Measurements from ENCODE around the gene RANGAP1. TPM values are rescaled to one million over a fixed set of nuclear protein-coding genes. Genes with fewer than 3 reads are reported as not detected.

Gene RANGAP1
- total RNA-seq, 2 experiments from 2014 or later: 150 to 151 TPM

DNA sequence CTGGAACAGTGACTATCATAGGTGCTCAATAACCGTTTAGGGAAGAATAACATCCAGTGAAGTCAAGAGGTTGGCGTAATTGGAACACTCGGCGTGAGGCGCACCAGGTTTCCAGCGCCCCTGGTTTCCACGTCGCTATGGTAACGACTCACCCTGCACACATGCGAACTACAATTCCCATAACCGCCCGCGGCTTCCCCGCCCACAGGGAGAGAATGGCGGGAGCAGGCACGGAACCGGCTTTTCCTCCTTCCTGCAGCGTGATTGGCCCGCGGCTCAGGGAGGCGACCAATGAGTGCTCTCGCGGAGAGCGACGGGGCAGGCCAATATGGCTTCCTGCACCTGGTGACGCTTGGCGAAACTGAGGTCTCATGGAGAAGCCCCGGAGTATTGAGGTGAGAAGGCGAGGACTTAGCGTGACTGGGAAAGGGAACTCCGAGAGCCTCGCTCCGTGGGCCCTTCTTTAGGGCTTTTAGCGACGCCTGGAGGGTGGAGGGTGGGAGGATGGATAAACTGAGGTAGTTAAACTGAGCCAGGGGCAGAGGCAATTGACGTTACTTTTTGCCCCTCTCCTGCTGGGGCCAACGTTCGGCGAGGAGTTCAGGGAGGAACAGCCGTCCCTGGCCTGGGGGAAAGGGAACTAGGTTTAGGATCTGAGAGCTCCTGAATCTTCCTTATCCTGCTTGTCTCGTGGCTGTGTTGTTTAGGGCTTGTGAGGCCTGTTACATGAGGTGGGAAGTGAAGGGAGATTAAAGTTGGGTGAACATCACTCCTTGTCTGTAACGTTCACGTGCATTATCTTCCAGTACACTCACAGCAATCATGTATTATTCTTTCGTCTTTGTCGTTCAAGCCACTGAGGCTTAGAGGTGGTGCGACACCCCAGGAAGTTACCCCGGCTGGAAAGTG, 80.7 kb downstream of the RANGAP1 start, which contains the start of gene L3MBTL2:
Gene L3MBTL2 (plus strand): TSS at position 321 of the 909 bp plus-strand sequence. CDS start 51 bp downstream, at position 372.
- H3K36me3 Mint-ChIP-seq (ENCODE audit: low read depth): peaks cover 16% of the 10 kb centered on the region
- ChIA-PET CTCF (no interaction called here), POLR2A (interaction anchor here (0.6 kb wide), 1 partner anchor 28 kb away, joined by 3 read pairs; no protein-coding TSS in a partner anchor)
- H3K27ac Mint-ChIP-seq: peak within 1 kb of the TSS; percentile 92
- TF ChIP-seq CTCF (IDR thresholded peaks at IDR 0.05): no peak
- DNase-seq (peak; percentile 100), ATAC-seq (peak; percentile 100)
- peaks cover 26% of the 10 kb centered on the region for H3K4me1 Mint-ChIP-seq (ENCODE audit: low read depth)
- intact Hi-C loops (cut with micrococcal nuclease): no loop called here
- H3K27me3 Mint-ChIP-seq: peaks cover 4% of the 10 kb centered on the region
- peak within 1 kb of the TSS; percentile 92 for H3K4me3 Mint-ChIP-seq
- no peaks in the 10 kb centered on the region for H3K9me3 Mint-ChIP-seq

DNA sequence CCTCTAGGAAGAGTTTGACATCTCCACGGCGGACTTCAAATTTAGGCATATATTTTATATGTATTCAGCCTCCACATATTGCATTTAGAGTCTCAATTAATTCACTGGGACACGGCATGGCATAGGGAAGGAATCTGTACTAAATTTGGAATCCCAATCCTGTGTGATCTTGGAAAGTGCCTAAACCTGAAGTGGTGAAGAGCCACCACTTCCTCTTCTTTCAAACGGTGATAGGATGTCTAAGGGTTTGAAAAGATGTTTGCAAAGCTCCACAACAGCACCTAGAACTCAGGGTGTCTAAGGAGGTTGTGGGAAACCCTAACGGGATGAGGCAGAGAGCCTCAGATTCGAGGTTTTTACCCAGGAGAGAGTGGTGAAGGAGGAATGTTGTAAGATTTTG, 81.9 kb downstream of the RANGAP1 start:
- no peaks in the 10 kb centered on the region for H3K9me3 Mint-ChIP-seq
- TF ChIP-seq CTCF (IDR thresholded peaks at IDR 0.05): no peak
- H3K4me1 Mint-ChIP-seq (ENCODE audit: low read depth): peaks cover 21% of the 10 kb centered on the region
- ATAC-seq: no peak
- intact Hi-C loops (cut with micrococcal nuclease): no loop called here
- DNase-seq: no peak
- no peak overlapping the region for H3K4me3 Mint-ChIP-seq
- ChIA-PET POLR2A (no interaction called here), CTCF (no interaction called here)
- peaks cover 10% of the 10 kb centered on the region for H3K36me3 Mint-ChIP-seq (ENCODE audit: low read depth)
- H3K27ac Mint-ChIP-seq: no peak overlapping the region
- peaks cover 9% of the 10 kb centered on the region for H3K27me3 Mint-ChIP-seq

- Mint-ChIP-seq H3K27ac (no peak overlapping the region), H3K4me3 (no peak overlapping the region), H3K4me1 (ENCODE audit: low read depth) (peaks cover 23% of the 10 kb centered on the region), H3K9me3 (no peaks in the 10 kb centered on the region), H3K36me3 (ENCODE audit: low read depth) (peaks cover 10% of the 10 kb centered on the region), H3K27me3 (peaks cover 9% of the 10 kb centered on the region)
- DNase-seq (no peak), ATAC-seq (no peak)
- no peak for TF ChIP-seq CTCF (IDR thresholded peaks at IDR 0.05)
- intact Hi-C loops (cut with micrococcal nuclease): no loop called here
- CTCF ChIA-PET: no interaction called here
- POLR2A ChIA-PET: interaction anchor here (0.7 kb wide), 1 partner anchor 34 kb away, joined by 3 read pairs; no protein-coding TSS in a partner anchor
Measured at GRCh38 chr22:41203118-41203517, 82.9 kb downstream of the RANGAP1 start.

GRCh38 chr22:41201141-41201540, 84.8 kb downstream of the RANGAP1 start:
- ChIA-PET POLR2A (interaction anchor here (1.3 kb wide), 1 partner anchor 8 kb away, joined by 3 read pairs; no protein-coding TSS in a partner anchor), CTCF (no interaction called here)
- Mint-ChIP-seq H3K9me3 (no peaks in the 10 kb centered on the region), H3K4me1 (ENCODE audit: low read depth) (peaks cover 15% of the 10 kb centered on the region), H3K27me3 (peaks cover 12% of the 10 kb centered on the region), H3K36me3 (ENCODE audit: low read depth) (peaks cover 6% of the 10 kb centered on the region), H3K27ac (no peak overlapping the region), H3K4me3 (no peak overlapping the region)
- TF ChIP-seq CTCF (IDR thresholded peaks at IDR 0.05): no peak
- DNase-seq: no peak
- no peak for ATAC-seq
- intact Hi-C loops (cut with micrococcal nuclease): no loop called here
